ENCODE data around the gene CAPG. TPM values are rescaled to one million over a fixed set of nuclear protein-coding genes. Genes with fewer than 3 reads are reported as not detected.

The CAPG gene
- total RNA-seq, 1 donor from 2014 or later = 441 TPM

DNA sequence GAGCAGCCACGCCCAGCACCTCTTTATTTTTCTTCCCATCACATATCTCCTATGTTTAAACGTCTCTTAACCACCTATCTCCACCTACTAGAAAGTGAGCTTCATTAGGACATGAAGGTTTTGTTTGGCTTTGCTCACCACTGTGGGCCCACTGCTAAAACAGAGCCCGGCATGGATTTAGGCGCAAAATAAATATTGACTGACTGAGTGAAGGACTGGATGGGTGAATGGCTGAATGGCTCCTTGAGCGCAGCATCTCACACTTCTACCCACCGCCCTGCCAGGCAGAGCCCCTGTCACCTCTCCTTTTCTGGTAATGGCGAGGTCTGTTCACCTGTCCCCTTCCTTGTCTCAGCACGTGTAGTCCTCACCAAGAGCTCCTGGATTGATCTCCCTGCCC, 10.1 kb downstream of the CAPG start:
- DNase-seq (ENCODE audit: low read depth) = no peak
- H3K4me3 ChIP-seq (ENCODE audit: low read depth, low read length) = no peak overlapping the region
- TF ChIP-seq, protein P1, sequence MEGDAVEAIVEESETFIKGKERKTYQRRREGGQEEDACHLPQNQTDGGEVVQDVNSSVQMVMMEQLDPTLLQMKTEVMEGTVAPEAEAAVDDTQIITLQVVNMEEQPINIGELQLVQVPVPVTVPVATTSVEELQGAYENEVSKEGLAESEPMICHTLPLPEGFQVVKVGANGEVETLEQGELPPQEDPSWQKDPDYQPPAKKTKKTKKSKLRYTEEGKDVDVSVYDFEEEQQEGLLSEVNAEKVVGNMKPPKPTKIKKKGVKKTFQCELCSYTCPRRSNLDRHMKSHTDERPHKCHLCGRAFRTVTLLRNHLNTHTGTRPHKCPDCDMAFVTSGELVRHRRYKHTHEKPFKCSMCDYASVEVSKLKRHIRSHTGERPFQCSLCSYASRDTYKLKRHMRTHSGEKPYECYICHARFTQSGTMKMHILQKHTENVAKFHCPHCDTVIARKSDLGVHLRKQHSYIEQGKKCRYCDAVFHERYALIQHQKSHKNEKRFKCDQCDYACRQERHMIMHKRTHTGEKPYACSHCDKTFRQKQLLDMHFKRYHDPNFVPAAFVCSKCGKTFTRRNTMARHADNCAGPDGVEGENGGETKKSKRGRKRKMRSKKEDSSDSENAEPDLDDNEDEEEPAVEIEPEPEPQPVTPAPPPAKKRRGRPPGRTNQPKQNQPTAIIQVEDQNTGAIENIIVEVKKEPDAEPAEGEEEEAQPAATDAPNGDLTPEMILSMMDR (conservative IDR thresholded peaks at IDR 0.05; ENCODE audit: low read depth, low read length) = no peak

DNA sequence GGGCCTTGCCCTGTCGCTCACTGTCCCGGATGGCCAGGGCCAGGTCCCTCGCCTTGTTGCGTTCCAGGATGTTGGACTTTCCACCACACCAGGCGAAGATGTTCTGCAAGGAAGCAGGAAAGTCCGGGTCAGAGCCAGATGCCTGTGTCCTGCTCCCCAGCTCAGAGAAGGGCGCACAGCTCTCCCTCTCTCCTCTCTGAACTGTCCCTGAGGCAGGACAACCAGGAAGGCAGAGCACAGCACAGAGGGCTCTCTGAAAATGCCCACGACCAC, 11.0 kb downstream of the CAPG start:
- no peak overlapping the region for H3K4me3 ChIP-seq (ENCODE audit: low read depth, low read length)
- DNase-seq (ENCODE audit: low read depth) = no peak
- TF ChIP-seq, protein P1 (conservative IDR thresholded peaks at IDR 0.05; ENCODE audit: low read depth, low read length) = no peak

DNA sequence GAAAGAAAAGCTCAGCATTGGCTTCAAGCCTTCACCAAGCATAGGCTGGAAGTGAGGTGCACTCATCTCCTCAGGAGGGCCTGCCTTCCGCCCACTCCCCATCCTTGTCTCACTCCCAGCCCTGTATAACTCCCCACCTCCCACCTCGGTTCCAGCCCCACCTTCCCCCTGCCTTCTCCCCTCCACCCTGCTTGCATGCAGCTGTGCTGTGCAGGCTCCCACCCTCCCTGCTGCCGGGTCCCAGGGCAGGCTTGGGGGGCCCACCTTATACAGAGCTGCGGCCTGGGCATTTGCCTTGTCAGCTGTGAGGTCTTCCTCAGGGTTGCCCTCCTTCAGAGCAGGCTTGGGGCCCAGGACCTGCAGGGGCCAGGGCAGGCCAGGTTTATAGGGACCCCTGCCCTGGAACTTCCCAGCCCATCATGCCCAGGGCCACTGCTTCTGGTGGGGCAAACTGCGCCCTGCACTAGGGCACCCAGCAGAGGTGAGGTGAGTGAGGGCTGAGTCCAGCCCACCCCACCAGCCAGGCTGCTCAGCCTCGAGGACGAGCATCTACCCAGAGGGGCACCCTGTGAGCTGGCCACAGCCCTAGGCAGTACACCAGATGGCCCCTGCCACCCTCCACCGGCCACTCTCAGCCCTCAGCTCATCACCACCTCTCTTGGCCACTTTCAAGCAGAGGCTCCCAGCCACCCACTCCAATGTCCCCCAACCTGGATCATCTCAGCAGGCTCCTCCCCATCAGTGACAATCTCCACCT, 11.6 kb downstream of the CAPG start:
- TF ChIP-seq, protein P1 (conservative IDR thresholded peaks at IDR 0.05; ENCODE audit: low read depth, low read length) = no peak
- no peak overlapping the region for H3K4me3 ChIP-seq (ENCODE audit: low read depth, low read length)
- no peak for DNase-seq (ENCODE audit: low read depth)

DNA sequence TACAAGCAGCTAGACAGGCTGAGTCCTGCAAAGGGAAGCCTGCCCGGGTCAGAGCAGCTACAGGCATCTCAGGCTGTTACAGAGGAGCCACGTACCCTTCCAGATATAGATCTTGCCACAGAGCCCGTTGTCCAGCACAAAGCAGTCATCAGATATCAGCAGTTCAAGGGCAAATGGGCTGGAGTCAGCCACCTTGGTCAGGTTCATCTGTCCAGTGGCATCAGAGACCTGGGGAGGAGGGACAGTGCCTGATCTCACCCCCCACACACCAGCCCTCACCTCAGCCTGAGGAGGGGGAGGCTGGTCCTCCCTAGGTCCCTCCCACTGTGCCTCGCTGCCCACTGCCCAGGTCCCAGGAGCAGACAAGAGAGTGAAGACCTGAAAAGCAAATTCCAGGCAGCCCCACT, 12.2 kb downstream of the CAPG start:
- H3K4me3 ChIP-seq (ENCODE audit: low read depth, low read length) = no peak overlapping the region
- DNase-seq (ENCODE audit: low read depth) = no peak
- TF ChIP-seq, protein P1 (conservative IDR thresholded peaks at IDR 0.05; ENCODE audit: low read depth, low read length) = no peak

DNA sequence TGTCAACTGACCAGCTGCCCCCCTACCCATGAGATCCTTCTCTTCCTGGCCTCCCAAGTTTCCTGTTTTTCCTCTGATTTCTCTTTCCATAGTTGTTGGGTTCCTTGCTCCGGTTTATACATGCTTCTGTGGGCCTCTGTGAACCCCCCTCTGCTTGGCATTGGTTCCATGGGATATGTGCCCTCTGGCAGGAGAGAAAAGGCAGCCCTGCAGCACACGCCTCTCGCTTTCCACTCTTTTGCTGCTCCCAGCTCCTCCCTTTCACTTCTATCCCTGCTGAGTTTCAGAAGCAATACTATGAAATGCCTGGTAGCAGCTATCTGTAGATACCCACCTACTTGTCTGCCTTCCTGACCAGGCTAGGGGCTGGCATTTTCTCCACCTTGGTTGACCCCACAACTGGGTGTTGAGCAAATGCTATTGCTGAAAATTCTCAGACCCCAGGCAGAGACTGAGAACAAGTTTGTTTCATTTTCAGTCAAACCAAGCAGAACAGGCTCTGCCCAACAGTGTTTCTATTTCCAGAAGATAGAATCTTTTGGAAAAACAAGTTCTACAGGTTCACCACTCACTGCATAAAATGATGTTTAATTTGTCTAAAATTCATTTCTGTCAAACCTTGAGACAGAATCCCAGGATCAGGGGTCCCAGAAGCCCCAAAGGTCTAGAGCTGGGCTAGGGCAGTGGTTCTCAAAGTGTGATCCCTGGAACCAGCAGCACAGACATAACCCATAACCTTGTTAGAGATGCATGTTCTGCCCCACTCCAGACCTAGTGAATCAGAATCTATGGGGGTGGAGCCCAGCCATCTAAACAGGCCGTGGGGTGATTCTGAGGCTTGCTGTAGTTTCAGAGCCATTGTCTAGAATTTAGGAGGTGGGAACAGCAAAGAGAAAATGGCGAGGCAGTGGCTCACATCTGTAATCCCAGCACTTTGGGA, 13.4 kb downstream of the CAPG start:
- no peak for DNase-seq (ENCODE audit: low read depth)
- TF ChIP-seq, protein P1 (conservative IDR thresholded peaks at IDR 0.05; ENCODE audit: low read depth, low read length) = no peak
- no peak overlapping the region for H3K4me3 ChIP-seq (ENCODE audit: low read depth, low read length)

DNA sequence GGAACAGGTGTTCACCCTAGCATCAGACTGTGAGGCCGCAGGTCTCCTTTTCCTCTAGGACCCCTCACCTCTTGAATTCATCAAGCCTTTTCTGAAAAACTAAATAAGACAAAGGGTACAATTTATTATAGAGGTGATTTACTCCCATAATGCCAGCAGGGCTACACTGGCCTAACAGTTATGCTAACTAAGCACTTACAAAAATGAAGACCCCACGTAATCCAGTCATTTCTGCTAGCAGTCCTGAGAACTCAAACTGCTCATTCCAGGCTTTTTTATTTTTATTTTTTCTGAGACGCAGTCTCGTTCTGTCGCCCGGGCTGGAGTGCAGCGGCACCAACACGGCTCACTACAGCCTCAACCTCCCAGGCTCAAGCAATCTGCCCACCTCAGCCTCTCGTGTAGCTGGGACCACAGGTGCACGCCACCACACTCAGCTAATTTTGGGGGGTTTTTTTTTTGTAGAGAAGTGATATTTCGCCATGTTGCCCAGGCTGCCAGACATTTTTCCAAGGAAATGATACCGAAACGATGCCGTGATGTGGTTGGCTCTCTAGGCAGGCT, 14.2 kb downstream of the CAPG start:
- TF ChIP-seq, protein P1 (conservative IDR thresholded peaks at IDR 0.05; ENCODE audit: low read depth, low read length) = no peak
- DNase-seq (ENCODE audit: low read depth) = no peak
- no peak overlapping the region for H3K4me3 ChIP-seq (ENCODE audit: low read depth, low read length)
